HepG2 (cell line): ENCODE data around the gene AMBRA1. TPM values are rescaled to one million over a fixed set of nuclear protein-coding genes. Genes with fewer than 3 reads are reported as not detected.

Experiments used
- AGO1 ChIP-seq: fragments of 200-400 bp; formaldehyde crosslinking; IDR thresholded peaks from 2 replicates; pipeline ENCODE4 v1.6.1; 2017; ENCODE audit warnings: mild to moderate bottlenecking, low read depth, low read length, moderate library complexity; ENCODE audit not compliant: poor library complexity, severe bottlenecking
- AGO2 ChIP-seq: fragments of 200-400 bp; formaldehyde crosslinking; optimal IDR thresholded peaks from 2 replicates; pipeline ENCODE3; 2017; ENCODE audit warnings: mild to moderate bottlenecking, low read depth, low read length, moderate library complexity
- EHMT2 ChIP-seq: fragments of 200-600 bp; sonication (generic); IDR thresholded peaks from 2 replicates; pipeline ENCODE4 v1.7.0; 2017; ENCODE audit warnings: antibody characterized with exemption, low read depth, low read length, borderline replicate concordance
- ETV5 ChIP-seq: IDR thresholded peaks from 2 replicates; pipeline ENCODE4 v1.6.1; 2018; ENCODE audit warnings: missing biosample characterization, missing genetic modification reagents, inconsistent platforms, borderline replicate concordance
- ETV6 ChIP-seq: sonication (generic); formaldehyde crosslinking; conservative IDR thresholded peaks from 2 replicates; pipeline ENCODE4 v1.4.0; 2020; ENCODE audit warnings: missing genetic modification reagents
- FOXK2 ChIP-seq: fragments of 450-650 bp; IDR thresholded peaks from 2 replicates; pipeline ENCODE4 v1.6.1; 2016
- GTF3A ChIP-seq: sonication (generic); formaldehyde crosslinking; conservative IDR thresholded peaks from 2 replicates; pipeline ENCODE4 v1.4.0; 2020; ENCODE audit warnings: mild to moderate bottlenecking, missing genetic modification reagents
- KDM5A ChIP-seq: fragments of 200-600 bp; sonication (generic); IDR thresholded peaks from 2 replicates; pipeline ENCODE4 v1.7.0; 2018; ENCODE audit warnings: antibody characterized with exemption, mild to moderate bottlenecking, low read length, borderline replicate concordance
- KMT2B ChIP-seq: IDR thresholded peaks from 2 replicates; pipeline ENCODE4 v1.6.1; 2016; ENCODE audit warnings: missing genetic modification reagents, missing compliant biosample characterization
- MAZ ChIP-seq, 2 experiments: sonication (generic) in 1 of 2; formaldehyde crosslinking in 1 of 2; IDR thresholded peaks; 2 replicates each; pipeline versions ENCODE4 v1.5.0 to v1.6.1; 2012 to 2020; ENCODE audit warnings: low read depth in 2 of 2, mild to moderate bottlenecking in 2 of 2, borderline replicate concordance in 1 of 2, improper control_type of control experiment in 1 of 2, low read length in 1 of 2, missing genetic modification reagents in 1 of 2, moderate library complexity in 1 of 2
- MBD4 ChIP-seq: IDR thresholded peaks from 2 replicates; pipeline ENCODE4 v1.6.1; 2012; ENCODE audit warnings: low read length, inconsistent platforms, borderline replicate concordance
- MYNN ChIP-seq: sonication (generic); formaldehyde crosslinking; IDR thresholded peaks from 2 replicates; pipeline ENCODE4 v1.4.0; 2020; ENCODE audit warnings: mild to moderate bottlenecking, low read depth, missing genetic modification reagents
- RELA ChIP-seq: sonication (generic); formaldehyde crosslinking; IDR thresholded peaks from 2 replicates; pipeline ENCODE4 v1.4.0; 2020; ENCODE audit warnings: missing genetic modification reagents
- THAP11 ChIP-seq: IDR thresholded peaks from 2 replicates; pipeline ENCODE4 v1.6.1; 2016; ENCODE audit warnings: missing biosample characterization, missing genetic modification reagents
- ZBTB10 ChIP-seq: sonication (generic); formaldehyde crosslinking; IDR thresholded peaks from 2 replicates; pipeline ENCODE4 v1.4.0; 2020; ENCODE audit warnings: missing genetic modification reagents, borderline replicate concordance
- ZNF251 ChIP-seq: sonication (generic); formaldehyde crosslinking; IDR thresholded peaks from 2 replicates; pipeline ENCODE4 v1.9.0; 2021; ENCODE audit warnings: mild to moderate bottlenecking, missing genetic modification reagents
- ZNF589 ChIP-seq: sonication (generic); formaldehyde crosslinking; conservative IDR thresholded peaks from 2 replicates; pipeline ENCODE4 v1.8.0; 2022; ENCODE audit warnings: mild to moderate bottlenecking, moderate library complexity, missing genetic modification reagents
- ZNF597 ChIP-seq: sonication (generic); formaldehyde crosslinking; IDR thresholded peaks from 2 replicates; pipeline ENCODE4 v1.5.0; 2020; ENCODE audit warnings: missing genetic modification reagents
- ZNF674 ChIP-seq: sonication (generic); formaldehyde crosslinking; IDR thresholded peaks from 2 replicates; pipeline ENCODE4 v1.5.0; 2020; ENCODE audit warnings: low read depth, mild to moderate bottlenecking, missing genetic modification reagents
- ZNF878 ChIP-seq: sonication (generic); formaldehyde crosslinking; IDR thresholded peaks from 2 replicates; pipeline ENCODE4 v1.8.1; 2023; ENCODE audit warnings: mild to moderate bottlenecking, missing genetic modification reagents, moderate library complexity
- ZSCAN9 ChIP-seq: IDR thresholded peaks from 2 replicates; pipeline ENCODE4 v1.6.1; 2016; ENCODE audit warnings: borderline replicate concordance
- polyA plus RNA-seq, 8 experiments: library from polyadenylated mRNA; depleted of rRNA in 3 of 8; stranded (reverse) in 7 of 8; unstranded in 1 of 8; fragments of >200 nt; fragmentation: Illumina TruSeq in 4 of 8; extraction: Trizol in 4 of 8; gene quantifications; 2 replicates each; pipeline versions ENCODE4 v1.2.1 to v1.2.3, GENCODE V29; 2011 to 2016; ENCODE audit warnings: low read depth in 4 of 8, missing spikeins in 1 of 8, mixed read lengths in 1 of 8; ENCODE audit not compliant: insufficient read depth in 1 of 8
- total RNA-seq, 5 experiments: library from RNA; depleted of rRNA; stranded (reverse); fragments of >200 nt; fragmentation: Illumina TruSeq; extraction: Trizol; gene quantifications; 2 replicates each; pipeline ENCODE4 v1.2.3, GENCODE V29; 2016; ENCODE audit warnings: low read depth in 1 of 5
- TF ChIP-seq, protein P1 (sequence below): IDR thresholded peaks from 2 replicates; pipeline ENCODE4 v1.6.1; 2016; ENCODE audit warnings: mild to moderate bottlenecking
- TF ChIP-seq, protein P2 (sequence below): sonication (generic); formaldehyde crosslinking; IDR thresholded peaks from 2 replicates; pipeline ENCODE4 v1.4.0; 2020; ENCODE audit warnings: missing genetic modification reagents; ENCODE audit errors: not compliant biosample characterization

Gene AMBRA1
- total and polyA plus RNA-seq, 2 of the 13 experiments (the other 11 are each of a cell fraction or from before 2014, with no cell fraction given) = 15.7 to 26.0 TPM

GRCh38 chr11:46392421-46393230, 201.2 kb downstream of the AMBRA1 start (continued):
- TF ChIP-seq MBD4 (no peak), MAZ (IDR thresholded peaks at IDR 0.05; ENCODE audit: borderline replicate concordance, low read depth, low read length) (peak; percentile 18; the same call in 1 of the 2 replicates), MAZ (CRISPR knock-in tag; IDR thresholded peaks at IDR 0.05; ENCODE audit: low read depth) (peak; percentile 97), RELA (CRISPR knock-in tag) (peak; percentile 78), ZNF674 (peak; percentile 87; the same call in 1 of the 2 replicates), KDM5A (no peak), ETV5 (CRISPR knock-in tag) (peak; percentile 77; the same call in 1 of the 2 replicates), ZNF597 (CRISPR knock-in tag) (no peak), KMT2B (CRISPR knock-in tag) (peak; percentile 89), ZBTB10 (CRISPR knock-in tag) (peak; percentile 97), FOXK2 (no peak), ETV6 (peak; percentile 98), EHMT2 (peak; percentile 50; the same call in 1 of the 2 replicates), AGO2 (peak; percentile 78), THAP11 (CRISPR knock-in tag) (peak; percentile 76), AGO1 (peak; percentile 73), ZNF251 (CRISPR knock-in tag) (no peak), MYNN (CRISPR knock-in tag) (peak; percentile 87; the same call in 1 of the 2 replicates), GTF3A (no peak), ZSCAN9 (CRISPR knock-in tag) (peak; percentile 99), ZNF878 (CRISPR knock-in tag) (peak; percentile 97), ZNF589 (CRISPR knock-in tag) (peak; percentile 98)
- TF ChIP-seq, protein P1, sequence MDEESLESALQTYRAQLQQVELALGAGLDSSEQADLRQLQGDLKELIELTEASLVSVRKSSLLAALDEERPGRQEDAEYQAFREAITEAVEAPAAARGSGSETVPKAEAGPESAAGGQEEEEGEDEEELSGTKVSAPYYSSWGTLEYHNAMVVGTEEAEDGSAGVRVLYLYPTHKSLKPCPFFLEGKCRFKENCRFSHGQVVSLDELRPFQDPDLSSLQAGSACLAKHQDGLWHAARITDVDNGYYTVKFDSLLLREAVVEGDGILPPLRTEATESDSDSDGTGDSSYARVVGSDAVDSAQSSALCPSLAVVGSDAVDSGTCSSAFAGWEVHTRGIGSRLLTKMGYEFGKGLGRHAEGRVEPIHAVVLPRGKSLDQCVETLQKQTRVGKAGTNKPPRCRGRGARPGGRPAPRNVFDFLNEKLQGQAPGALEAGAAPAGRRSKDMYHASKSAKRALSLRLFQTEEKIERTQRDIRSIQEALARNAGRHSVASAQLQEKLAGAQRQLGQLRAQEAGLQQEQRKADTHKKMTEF (CRISPR knock-in tag) = peak; percentile 96
- TF ChIP-seq, protein P2, sequence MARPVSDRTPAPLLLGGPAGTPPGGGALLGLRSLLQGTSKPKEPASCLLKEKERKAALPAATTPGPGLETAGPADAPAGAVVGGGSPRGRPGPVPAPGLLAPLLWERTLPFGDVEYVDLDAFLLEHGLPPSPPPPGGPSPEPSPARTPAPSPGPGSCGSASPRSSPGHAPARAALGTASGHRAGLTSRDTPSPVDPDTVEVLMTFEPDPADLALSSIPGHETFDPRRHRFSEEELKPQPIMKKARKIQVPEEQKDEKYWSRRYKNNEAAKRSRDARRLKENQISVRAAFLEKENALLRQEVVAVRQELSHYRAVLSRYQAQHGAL (CRISPR knock-in tag) = peak; percentile 98
